ENCODE results near the gene FKBP14. TPM values are rescaled to one million over a fixed set of nuclear protein-coding genes. Genes with fewer than 3 reads are reported as not detected.
"Not testable (repeated sequence)": the region's sequence is repeated elsewhere in the genome, so short reads cannot be mapped to it uniquely, and the experiment has no call there.

The FKBP14 gene
- total RNA-seq, 1 donor from 2014 or later, result 10.9 TPM

DNA sequence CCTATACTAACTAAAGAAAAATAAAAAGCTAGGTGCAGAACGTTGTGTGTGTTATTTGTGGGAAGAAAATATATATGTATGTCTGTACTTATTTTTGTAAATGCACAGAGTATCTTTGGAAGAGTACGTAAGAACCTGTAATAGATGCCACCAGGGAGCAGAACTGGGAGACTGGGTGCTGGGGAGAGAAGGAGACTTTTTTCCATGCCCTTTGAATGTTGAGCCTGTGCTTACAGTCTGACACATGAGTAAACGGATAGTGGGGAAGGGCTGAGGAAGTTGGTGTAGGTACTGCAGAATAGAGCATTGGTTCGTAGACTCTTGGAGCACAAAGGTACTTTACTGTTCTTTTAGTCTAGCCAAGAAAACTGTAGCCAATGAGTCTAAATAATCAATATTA, 35.6 kb downstream of the FKBP14 start:
- no peak for DNase-seq (ENCODE audit: low spot score)

DNA sequence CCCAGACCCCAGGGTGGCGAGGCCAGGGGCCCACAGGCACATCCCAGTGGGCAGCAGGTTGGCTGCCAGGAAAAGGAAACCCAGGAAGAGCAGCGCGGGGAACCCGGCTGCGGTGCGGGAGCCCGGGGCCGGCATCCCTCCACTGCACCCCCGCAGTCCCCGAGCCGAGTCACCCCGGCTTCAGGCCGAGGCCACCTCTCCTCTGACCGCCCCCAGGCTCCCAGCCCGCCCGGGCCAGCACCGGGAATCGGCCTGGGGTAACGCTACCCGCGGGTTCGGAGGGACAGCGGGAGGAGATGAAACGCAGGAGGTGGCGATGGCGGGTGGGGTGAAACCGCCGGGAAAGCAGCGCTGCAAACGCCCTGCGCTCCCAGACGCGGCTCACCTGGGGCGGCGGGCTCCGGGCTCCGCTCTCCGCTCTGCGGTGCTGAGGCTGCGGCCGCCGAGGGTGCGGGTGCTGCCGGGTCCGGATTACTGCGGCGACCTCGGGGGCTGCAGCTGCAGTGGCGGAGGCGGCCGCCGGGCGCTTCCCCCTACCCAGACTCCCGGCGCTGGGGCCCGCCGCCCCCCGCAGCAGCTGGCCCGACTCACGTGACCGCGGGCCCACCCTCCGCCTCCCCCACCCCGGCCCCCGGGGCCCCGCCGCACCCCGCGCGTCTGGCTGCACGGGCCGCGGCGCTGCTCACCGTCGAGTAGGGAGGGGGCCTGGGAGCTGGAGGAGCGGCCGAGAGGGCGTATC, 37.1 kb downstream of the FKBP14 start, which contains the start of gene SCRN1:
Gene SCRN1, minus strand, starts transcription at position 545 of the 739 bp plus-strand sequence. CDS start 20,734 bp downstream, outside the sequence.
- peak; percentile 29 for DNase-seq (ENCODE audit: low spot score)

DNA sequence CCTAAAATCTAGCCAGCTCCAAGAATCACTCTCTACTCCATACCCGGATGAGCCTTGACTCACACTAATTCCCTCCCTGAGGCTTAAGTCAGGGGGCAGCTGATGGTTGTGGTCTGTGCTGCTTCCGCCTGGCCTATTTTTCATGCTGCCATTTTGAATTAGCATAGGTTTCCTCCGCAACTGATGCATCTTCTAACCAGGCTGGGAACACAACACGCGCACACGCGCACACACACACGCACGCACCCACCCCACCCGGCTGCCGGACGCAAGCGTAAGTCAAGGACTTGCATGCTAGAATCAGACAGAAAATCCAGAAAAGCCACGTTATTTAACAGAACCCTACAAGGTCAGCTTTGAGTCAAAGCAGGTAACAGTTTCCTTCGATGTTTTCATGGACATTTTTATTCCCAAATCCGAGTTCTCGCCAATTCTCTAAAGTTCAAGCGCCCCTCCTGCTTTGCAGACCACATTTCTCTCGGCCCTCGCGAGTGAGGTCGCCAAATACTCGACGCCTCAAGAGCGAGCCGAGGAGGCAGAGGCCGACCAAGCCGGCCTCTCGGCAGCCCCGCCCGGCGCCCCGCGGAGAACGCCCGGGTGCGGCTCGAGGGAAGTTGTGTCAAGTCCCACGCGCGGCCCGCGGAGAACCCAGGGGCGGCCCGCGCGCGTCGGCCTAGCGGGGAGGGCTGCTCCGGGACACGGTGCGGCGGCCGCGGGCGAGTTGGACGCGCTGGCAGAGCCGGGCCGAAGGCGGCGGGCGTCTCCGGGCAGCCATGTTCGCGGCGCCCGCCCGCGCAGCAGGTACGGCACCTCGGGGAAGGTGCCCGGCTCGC, 37.9 kb downstream of the FKBP14 start:
- peak; percentile 20 for DNase-seq (ENCODE audit: low spot score)

DNA sequence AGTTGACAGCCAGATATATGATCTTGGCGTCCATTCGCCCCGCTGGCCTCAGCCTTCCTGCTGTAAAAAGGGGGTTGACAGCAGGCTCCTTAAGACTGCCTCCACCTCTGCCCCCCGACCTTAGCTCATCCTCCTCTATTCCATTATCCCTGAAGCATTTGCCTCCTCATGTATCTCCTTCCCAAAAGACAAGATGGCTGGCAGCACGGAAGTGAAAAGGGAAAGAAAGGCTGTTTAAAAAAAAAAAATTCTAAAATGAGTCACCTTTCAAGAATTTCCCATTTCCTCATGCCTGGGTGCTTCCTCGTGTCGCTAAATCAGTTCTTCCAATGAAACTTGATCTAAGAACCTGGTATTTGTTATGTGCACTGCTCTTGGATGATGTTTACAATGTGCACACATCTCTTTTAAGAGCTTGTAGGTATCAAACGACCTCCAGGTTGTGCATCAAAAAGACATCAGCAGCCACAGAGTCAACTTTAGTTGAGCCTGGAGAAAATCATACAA, 38.6 kb downstream of the FKBP14 start:
- no peak for DNase-seq (ENCODE audit: low spot score)

DNA sequence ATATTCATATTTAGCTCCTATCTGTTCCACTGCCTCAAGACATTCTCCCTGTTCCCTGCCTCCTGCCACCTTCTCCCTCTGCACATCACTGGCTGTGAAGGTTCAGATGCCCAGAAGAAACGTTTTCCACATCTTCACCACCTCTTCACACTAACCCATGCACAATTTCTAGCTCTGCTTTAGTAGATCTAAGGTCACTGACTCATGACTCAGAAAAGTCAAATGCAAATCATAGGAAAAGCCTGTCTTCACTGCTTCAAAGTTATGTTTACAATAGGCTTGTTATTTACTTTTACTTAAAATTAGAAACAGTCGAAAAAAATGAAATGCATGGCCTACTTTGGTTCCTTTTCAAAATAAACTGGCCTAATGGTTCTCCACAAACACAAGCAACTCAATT, 39.4 kb downstream of the FKBP14 start:
- DNase-seq (ENCODE audit: low spot score), result no peak

DNA sequence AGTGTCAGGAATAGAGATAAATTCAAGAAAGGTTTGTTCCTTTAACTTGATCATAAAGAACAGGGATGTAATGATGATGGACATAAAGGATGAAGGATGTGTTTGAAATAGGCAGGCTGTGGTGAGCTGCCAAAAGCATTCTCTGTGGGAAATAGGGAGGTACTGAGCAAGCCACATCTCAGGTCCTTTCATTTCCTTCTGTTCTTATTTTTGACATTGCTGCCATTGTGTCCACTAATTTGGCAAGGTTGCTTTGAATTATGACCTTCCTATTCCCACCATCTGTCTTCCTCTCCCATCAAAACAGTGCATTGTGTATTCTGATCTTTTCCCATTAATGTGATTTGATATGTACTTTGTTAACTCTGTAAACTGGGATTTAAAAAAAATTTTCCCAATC, 46.4 kb downstream of the FKBP14 start:
- no peak for DNase-seq (ENCODE audit: low spot score)

DNA sequence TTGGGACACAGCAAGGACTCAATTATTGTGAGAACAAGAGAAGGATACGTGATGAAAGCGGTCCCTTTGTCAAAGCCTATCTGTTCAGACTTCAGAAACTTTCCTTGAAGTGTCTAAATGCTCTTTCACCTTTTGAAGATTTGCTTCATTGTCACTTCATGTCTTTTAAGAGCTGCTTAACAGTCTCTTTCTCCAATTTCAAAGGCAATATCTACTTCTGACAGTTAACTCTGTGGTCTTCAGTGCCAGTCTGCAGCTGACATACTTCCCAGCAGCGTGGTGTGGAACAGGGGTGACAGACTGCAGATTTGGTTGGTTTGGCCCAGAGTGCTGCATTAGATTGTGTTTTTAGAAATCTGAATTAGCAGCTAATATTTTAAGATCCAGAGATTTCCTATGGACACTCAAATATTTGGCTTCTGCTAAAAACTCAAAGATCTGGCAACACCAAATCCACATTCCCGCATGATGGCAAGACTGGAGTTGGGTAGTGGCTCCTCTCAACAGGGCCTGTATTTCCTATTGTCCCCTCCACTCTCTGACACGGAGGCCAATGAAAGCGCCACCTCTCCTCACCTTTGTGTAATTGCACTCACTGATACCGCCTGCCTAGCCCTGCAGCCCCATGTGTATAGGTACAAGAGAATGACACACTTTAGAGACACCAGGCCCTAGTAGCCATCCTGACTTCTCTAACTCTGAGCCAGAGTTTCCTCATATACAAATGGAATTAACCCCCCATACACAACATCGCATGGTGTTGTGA, 48.4 kb downstream of the FKBP14 start:
- no peak for DNase-seq (ENCODE audit: low spot score)

DNA sequence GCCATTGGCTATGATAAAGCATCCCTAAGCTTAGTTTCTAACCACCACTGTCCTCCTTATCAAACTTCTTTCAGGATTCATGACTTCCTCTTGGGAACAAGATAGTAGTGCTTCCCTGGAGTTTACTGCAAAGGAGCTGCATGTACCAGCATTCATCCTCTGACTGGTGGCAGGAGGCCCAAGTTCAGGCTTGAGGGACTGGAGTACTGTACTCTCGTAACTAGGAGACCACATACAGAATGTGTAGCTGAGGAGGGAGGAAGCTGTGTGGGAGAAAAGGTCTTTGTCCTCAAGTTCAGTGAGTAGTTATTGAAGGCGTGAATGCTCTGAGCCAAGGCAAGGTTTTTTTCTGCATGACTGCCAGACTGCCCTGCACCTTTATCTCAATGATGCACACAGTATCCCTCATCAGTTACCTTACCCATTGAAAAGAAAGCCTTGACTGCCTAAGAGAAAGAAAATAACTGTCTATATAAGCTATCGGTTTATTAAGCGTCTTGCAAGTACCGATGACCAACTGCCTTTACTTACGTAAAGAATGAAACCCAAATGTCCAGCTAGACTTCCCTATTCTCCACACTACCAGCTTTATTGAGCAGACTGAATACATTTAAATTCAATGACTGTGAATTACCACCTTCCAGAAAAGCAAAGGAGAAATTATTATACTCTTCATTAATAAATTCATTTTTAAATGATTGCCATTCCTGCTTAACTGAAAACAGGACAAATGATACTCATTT, 49.7 kb downstream of the FKBP14 start:
- no peak for DNase-seq (ENCODE audit: low spot score)

DNA sequence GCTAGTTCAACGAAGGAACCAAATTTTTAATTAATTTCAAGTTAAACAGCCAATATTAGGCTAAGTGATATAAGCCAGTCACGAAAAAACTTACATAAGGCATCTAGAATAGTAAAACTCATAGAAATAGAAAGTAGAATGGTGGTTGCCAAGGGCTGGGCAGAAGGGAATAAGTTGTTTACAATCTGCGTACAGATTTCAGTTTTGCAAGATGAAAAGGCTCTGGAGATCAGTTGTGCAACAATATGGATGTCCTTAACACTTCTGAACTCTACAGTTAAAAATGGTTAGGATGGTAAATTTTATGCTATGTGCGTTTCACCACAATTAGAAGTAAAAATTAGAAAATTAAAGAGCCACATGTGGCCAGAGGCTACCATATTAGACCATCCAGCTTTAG, 50.2 kb downstream of the FKBP14 start:
- no peak for DNase-seq (ENCODE audit: low spot score)

DNA sequence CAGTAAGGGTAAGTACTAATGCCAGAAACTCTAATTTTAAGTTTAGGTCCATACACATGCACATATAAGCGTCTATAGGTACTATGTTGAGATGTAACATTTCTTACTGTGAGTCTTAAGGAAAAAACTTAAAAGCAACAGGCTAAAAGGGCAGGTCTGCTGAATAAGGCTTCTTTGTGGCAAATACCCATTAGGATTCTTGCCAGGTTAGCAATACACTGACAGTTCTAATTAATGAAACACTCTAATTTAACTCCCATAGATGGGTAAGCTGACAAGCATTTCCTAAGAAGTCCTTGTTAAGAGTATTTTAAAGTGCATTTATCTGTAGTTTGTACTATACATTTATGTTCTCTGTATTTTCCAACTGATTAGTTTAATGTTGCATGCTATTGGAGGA, 50.9 kb downstream of the FKBP14 start:
- no peak for DNase-seq (ENCODE audit: low spot score)

DNA sequence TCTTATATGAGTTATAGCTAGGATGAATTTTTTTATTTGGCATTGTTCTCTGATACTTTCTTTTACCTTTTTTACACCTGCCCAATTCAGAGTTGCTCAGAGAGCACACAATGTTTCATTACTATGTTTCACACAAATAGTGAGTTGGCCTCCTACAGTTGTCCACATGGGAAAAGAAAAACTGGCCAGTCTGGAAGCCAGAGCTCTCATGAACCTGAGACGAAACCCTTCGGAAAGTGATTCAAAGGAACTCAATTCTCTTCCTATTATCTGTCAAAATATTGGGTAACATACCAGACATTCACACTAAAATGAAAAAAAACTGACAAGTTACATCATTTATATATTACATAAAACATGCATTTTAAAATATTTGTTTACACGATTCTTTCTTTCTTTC, 52.2 kb downstream of the FKBP14 start:
- no peak for DNase-seq (ENCODE audit: low spot score)

DNA sequence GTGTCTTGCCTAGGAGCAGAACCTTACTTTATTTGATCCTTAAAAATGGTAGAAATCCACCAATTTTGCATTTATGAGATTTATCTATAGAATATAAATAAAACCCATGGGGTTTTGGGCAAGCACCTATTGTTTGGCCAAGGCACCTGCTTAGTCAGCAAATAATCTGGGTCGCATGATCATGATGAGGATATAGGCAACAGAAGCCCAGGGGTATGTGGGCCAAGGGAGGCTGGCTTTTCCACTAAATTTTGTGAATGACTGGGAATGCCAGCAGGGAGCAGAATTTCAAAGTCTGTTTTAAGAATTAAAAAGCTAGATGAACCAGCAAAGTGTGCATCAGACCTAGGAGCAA, 54.2 kb downstream of the FKBP14 start:
- no peak for DNase-seq (ENCODE audit: low spot score)

DNA sequence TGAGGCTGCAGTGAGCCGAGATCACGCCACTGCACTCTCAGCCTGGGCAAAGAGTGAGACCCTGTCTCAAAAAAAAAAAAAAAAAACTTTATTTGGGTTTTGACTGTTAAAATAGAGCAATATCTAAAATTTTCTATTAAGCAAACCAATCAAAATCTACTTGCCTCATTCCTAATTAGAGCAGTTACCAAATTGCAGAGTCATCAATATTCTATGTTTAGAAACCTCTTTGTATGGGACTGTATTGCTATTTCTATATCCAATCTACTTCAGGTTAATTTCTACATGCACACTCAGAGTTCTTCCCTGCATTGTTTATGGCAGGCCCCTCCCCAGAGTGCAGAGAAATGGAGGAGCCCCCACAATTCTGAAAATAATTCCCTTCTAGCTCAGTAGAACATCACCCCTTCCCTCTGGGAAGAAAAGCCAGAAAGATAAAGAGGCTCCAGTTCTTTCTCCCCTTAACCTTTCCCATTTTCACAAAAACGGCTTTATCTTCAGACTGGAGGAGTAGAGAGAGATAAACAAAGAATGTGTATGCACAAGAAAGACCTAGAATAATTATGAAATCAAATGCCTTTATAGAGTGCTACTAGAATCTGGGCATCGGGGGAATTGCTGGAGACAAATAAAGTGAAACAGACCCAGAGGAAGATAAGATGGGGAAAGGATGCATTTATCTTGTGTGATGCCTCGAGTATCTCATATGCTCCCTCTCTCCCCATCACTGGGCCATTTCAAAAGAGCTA, 54.8 kb downstream of the FKBP14 start:
- DNase-seq (ENCODE audit: low spot score), result no peak

DNA sequence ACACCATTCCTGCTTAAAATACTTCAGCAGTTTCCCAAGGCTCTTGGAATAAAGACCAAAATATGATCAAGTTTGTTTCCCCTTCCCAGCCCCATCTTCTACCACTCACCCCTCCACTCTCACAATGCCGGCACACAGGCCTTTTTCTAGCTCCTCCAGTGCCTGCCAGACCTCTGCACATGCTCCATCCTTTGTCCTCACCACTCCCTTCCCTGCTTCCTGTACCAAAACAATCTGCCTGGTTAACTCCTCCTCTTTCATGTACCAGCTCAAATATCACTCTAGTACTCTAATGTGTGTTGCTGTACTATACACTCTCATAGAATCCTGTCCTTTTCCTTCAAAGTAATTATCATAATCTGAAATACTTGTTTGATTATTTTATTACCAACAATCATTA, 56.3 kb downstream of the FKBP14 start:
- DNase-seq (ENCODE audit: low spot score), result no peak

DNA sequence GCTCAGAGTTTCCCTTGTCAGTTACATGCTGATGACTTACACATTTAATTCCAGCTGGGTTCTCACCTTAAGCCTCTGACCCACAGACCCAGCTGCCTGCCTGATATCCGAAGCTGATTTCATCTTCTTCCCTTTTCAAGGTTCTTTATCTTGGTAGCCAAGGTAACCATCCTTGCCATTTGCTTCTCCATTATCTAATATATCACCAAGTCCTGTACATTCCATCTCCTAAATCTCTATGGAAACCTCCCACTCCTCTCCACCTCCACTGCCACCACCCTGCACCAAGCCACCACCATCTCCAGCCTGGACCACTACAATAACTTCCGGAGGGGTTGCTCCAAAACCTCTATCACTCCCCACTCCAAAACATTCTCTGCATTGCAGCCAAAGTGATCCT, 56.8 kb downstream of the FKBP14 start:
- DNase-seq (ENCODE audit: low spot score), result no peak

DNA sequence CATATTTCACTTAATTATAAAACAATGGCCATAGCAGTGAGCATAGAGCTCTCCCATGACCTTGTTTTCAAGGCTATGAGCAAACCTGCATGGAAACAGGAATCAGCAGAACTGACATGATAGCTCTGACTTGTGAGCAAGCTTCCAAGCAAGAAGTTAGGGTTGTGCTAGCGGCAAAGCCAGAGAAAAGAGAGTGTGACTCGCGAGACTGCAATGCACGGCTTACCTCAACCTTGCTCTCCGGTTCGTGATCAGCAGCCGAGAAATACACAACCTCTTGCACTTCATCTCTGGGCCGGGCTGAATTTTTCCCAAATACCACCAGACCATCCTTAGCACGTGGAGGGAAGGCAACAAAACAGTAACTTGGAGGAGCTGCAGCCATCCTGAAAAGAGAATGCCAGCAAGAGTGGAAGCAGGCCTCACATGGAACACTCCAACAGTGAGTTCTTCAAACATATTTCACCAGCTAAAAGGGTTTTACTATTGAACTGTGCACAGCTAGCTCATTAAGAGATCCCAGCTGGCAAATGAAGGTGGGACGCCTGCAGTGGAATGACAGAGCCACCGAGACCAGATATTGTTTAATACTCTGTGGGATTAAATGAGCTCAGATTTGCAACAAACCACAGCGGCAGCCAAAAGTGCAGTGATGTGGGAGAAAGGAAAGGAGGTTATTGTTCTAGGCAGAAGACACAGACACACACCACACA, 57.7 kb downstream of the FKBP14 start:
- no peak for DNase-seq (ENCODE audit: low spot score)

DNA sequence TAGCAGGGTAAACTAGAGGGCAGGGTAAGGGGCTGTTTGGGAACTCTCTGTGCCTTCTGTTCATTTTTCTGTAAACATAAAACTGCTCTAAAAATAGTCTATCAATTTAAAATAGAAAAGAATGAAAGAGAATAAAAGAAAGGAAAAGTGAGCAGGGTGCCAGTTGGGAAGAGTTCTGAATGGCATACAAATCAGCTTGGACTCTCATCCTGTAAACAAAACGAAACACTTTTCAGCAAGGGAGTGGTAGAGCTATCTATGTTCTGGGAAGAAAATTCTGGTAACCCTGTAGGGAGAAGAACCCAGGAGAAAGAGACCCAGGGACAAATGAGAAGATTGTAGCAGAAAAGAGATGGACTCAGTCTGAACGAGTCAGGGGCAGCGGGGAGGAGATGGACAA, 61.5 kb downstream of the FKBP14 start:
- no peak for DNase-seq (ENCODE audit: low spot score)

DNA sequence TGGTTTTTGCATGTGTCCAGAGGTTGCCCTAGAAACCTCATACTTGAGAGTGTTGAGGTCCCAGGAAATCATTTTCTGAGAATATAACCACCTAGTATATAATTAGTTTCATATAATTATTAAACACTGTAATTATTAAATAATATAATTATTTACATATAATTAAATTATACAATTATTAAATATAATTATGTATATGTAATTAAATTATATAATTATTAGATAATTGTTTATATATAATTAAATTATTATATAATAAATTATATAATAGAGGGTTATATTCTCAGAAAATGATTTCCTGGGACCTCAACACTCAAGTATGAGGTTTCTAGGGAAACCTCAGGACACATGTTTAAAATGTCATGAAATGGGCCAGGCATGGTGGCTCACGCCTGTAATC, 64.5 kb downstream of the FKBP14 start:
- DNase-seq (ENCODE audit: low spot score), result no peak

DNA sequence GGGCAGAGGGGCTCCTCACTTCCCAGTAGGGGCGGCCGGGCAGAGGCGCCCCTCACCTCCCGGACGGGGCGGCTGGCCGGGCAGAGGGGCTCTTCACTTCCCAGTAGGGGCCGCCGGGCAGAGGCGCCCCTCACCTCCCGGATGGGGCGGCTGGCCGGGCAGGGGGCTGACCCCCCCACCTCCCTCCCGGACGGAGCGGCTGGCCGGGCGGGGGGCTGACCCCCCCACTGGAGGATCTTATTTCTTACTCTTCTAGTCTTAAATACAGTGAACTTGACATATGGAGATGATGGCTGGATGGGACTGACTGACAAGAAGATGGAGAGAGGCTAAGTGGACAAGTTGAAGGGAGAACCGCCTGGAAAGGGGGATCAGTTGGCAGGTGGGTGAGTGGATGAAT, 64.9 kb downstream of the FKBP14 start:
- not testable (repeated sequence) for DNase-seq (ENCODE audit: low spot score)
